Progenitor cell of endocrine pancreas (in vitro differentiated cells): ENCODE data around the gene ZNRF3. TPM values are rescaled to one million over a fixed set of nuclear protein-coding genes. Genes with fewer than 3 reads are reported as not detected.

Source experiments
- DNase-seq: peaks from one replicate; pipeline ENCODE4 v3.0.0; 2021; ENCODE audit warnings: low spot score; ENCODE audit not compliant: unreplicated experiment
- H3K27ac Mint-ChIP-seq: 2 replicates; pipeline ENCODE4 v1.8.0; 2021; ENCODE audit warnings: mild to moderate bottlenecking, moderate library complexity, mixed read lengths
- H3K27me3 Mint-ChIP-seq: 2 replicates; pipeline ENCODE4 v1.8.0; 2021; ENCODE audit warnings: mixed read lengths
- H3K36me3 Mint-ChIP-seq: 2 replicates; pipeline ENCODE4 v1.8.0; 2022; ENCODE audit warnings: mixed read lengths; ENCODE audit not compliant: insufficient read depth
- H3K4me1 Mint-ChIP-seq: 2 replicates; pipeline ENCODE4 v1.8.0; 2021; ENCODE audit warnings: low read depth, mixed read lengths
- H3K4me3 Mint-ChIP-seq: 2 replicates; pipeline ENCODE4 v1.8.0; 2021; ENCODE audit warnings: low read depth, mild to moderate bottlenecking, moderate library complexity, mixed read lengths
- H3K9me3 Mint-ChIP-seq: 2 replicates; pipeline ENCODE4 v1.8.0; 2021; ENCODE audit warnings: low read depth, mixed read lengths
- CTCF ChIP-seq: fragments of 200-600 bp; sonication (generic); IDR thresholded peaks from one replicate; pipeline ENCODE4 v1.5.0; 2021; ENCODE audit warnings: antibody characterized with exemption, mild to moderate bottlenecking; ENCODE audit not compliant: unreplicated experiment
- total RNA-seq: library from RNA; stranded (reverse); gene quantifications from 2 replicates; pipeline ENCODE4 v1.2.1, GENCODE V29; 2021

Gene ZNRF3
- total RNA-seq, 1 donor from 2014 or later, result 7.5 TPM

GRCh38 chr22:29072979-29073617 is 189.7 kb downstream of the ZNRF3 start, which contains the start of gene KREMEN1:
Gene KREMEN1, plus strand, starts transcription at chr22:29073035. Its CDS starts 96 bp downstream, at chr22:29073131.
- Mint-ChIP-seq H3K4me1 (peaks cover 13% of the 10 kb centered on the region), H3K4me3 (peak within 1 kb of the TSS; percentile 75), H3K36me3 (peaks cover 2% of the 10 kb centered on the region), H3K27me3 (peaks cover 56% of the 10 kb centered on the region), H3K9me3 (no peaks in the 10 kb centered on the region), H3K27ac (peak within 1 kb of the TSS; percentile 49)
- DNase-seq, result no peak
- TF ChIP-seq CTCF, result no peak

DNA sequence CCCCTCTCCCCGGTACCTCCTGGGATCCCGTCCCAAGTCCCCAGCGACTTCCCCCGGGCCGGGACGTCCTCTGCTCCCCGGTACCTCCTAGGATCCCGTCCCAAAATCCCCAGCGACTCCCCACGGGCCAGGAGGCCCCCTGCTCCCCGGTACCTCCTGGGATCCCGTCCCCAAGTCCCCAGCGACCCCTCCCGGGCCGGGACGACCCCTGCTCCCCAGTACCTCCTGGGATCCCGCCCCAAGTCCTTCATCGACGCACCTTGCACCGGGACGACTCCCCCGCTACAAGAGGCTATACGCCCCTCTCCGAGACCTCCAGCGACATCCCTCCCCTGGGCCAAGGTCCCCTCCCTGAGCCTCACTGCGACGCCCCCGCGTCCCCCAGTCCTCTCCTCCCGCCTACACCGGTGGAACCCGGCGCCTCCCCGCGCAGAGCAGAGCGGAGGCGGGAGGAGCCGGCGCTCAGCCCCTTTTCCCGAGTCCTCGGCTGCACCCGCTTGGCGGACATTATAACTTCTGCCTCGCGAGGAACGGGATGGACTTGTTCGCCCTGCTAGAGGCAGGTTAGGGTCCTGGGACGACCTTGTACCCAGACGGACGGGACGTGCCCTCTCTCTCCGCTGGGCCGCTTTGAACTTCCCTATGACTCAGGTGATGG is 190.4 kb downstream of the ZNRF3 start:
- H3K27me3 Mint-ChIP-seq, result peaks cover 56% of the 10 kb centered on the region
- peak overlapping the region; percentile 75 for H3K4me3 Mint-ChIP-seq
- H3K9me3 Mint-ChIP-seq, result no peaks in the 10 kb centered on the region
- DNase-seq, result peak; percentile 45
- peaks cover 2% of the 10 kb centered on the region for H3K36me3 Mint-ChIP-seq
- TF ChIP-seq CTCF, result peak; percentile 9
- peaks cover 13% of the 10 kb centered on the region for H3K4me1 Mint-ChIP-seq
- H3K27ac Mint-ChIP-seq, result no peak overlapping the region

GRCh38 chr22:29074276-29074772 is 191.0 kb downstream of the ZNRF3 start:
- peaks cover 2% of the 10 kb centered on the region for H3K36me3 Mint-ChIP-seq
- H3K27me3 Mint-ChIP-seq, result peaks cover 52% of the 10 kb centered on the region
- no peak overlapping the region for H3K27ac Mint-ChIP-seq
- no peak for TF ChIP-seq CTCF
- no peak for DNase-seq
- peaks cover 13% of the 10 kb centered on the region for H3K4me1 Mint-ChIP-seq
- peak overlapping the region; percentile 75 for H3K4me3 Mint-ChIP-seq
- H3K9me3 Mint-ChIP-seq, result no peaks in the 10 kb centered on the region

GRCh38 chr22:29078036-29078868 is 194.9 kb downstream of the ZNRF3 start:
- no peak for DNase-seq
- H3K4me1 Mint-ChIP-seq, result no peaks in the 10 kb centered on the region
- H3K27ac Mint-ChIP-seq, result no peak overlapping the region
- peaks cover 23% of the 10 kb centered on the region for H3K27me3 Mint-ChIP-seq
- no peaks in the 10 kb centered on the region for H3K9me3 Mint-ChIP-seq
- H3K4me3 Mint-ChIP-seq, result no peak overlapping the region
- H3K36me3 Mint-ChIP-seq, result peaks cover 2% of the 10 kb centered on the region
- TF ChIP-seq CTCF, result no peak

DNA sequence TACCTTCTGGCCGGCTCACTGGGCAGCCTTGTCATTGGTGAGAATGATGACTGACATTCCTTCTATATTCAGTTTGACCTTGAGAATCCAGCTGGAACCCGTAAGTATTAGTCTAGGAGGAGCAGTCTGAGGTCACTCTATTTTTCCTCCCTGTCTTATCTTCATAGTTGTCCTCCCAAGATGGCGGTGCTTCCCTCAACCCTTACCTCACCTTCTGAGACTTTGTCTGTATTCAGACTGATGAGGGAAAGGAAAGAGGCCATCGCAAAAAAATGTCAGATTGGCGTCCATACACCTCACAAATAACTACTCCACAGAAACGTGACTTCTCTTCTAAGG is 195.5 kb downstream of the ZNRF3 start:
- peaks cover 23% of the 10 kb centered on the region for H3K27me3 Mint-ChIP-seq
- H3K27ac Mint-ChIP-seq, result no peak overlapping the region
- no peaks in the 10 kb centered on the region for H3K4me1 Mint-ChIP-seq
- no peak for DNase-seq
- no peak overlapping the region for H3K4me3 Mint-ChIP-seq
- no peak for TF ChIP-seq CTCF
- H3K36me3 Mint-ChIP-seq, result peaks cover 2% of the 10 kb centered on the region
- no peaks in the 10 kb centered on the region for H3K9me3 Mint-ChIP-seq
